Stimulated activated CD4-positive, alpha-beta T cell treated with anti-CD3 and anti-CD28 coated beads, TNF-alpha, amount 100 ng/mL, for 48 hours (primary cell): Measurements from ENCODE around the gene F5.
"Not testable (repeated sequence)": the region's sequence is repeated elsewhere in the genome, so short reads cannot be mapped to it uniquely, and the experiment has no call there.

Experiments
- DNase-seq, 3 donors: peaks; one replicate each; pipeline ENCODE4 v3.0.0-alpha.2; 2020; ENCODE audit warnings: low read depth in 3 of 3

The F5 gene

GRCh38 chr1:169508432-169509338 lies 77.6 kb downstream of the F5 start:
- DNase-seq: no peak

- no peak for DNase-seq
Measured at GRCh38 chr1:169507413-169507812, 78.9 kb downstream of the F5 start.

- not testable (repeated sequence) for DNase-seq
Measured at GRCh38 chr1:169503601-169504000, 82.7 kb downstream of the F5 start.

GRCh38 chr1:169499807-169500206 lies 86.5 kb downstream of the F5 start:
- DNase-seq: no peak

GRCh38 chr1:169497317-169497716 lies 89.0 kb downstream of the F5 start:
- no peak for DNase-seq

GRCh38 chr1:169495916-169496315 lies 90.4 kb downstream of the F5 start:
- DNase-seq: no peak

GRCh38 chr1:169495046-169495775 lies 91.1 kb downstream of the F5 start:
- no peak for DNase-seq

- no peak for DNase-seq
Measured at GRCh38 chr1:169494343-169494742, 91.9 kb downstream of the F5 start.

GRCh38 chr1:169493251-169493650 lies 93.0 kb downstream of the F5 start:
- DNase-seq: no peak

GRCh38 chr1:169491845-169492281 lies 94.4 kb downstream of the F5 start:
- DNase-seq: peak; percentile 18 to 43 (median 20)

GRCh38 chr1:169488157-169488556 lies 98.1 kb downstream of the F5 start:
- DNase-seq: no peak

- DNase-seq: no peak
Measured at GRCh38 chr1:169487561-169487960, 98.7 kb downstream of the F5 start.

- DNase-seq: no peak
Measured at GRCh38 chr1:169487133-169487532, 99.1 kb downstream of the F5 start.

- DNase-seq: no peak
Measured at GRCh38 chr1:169486281-169487051, 99.8 kb downstream of the F5 start.

GRCh38 chr1:169485431-169486280 lies 100.6 kb downstream of the F5 start, which contains the start of gene SLC19A2:
Gene SLC19A2 (minus strand): TSS chr1:169485944. CDS start chr1:169485766, 178 bp downstream.
- peak; percentile 86 to 90 (median 88) for DNase-seq

- peak in 1 of 3 donors; percentile 21 for DNase-seq
Measured at GRCh38 chr1:169484683-169485430, 101.4 kb downstream of the F5 start.

- DNase-seq: no peak
Measured at GRCh38 chr1:169484101-169484500, 102.2 kb downstream of the F5 start.

- DNase-seq: no peak
Measured at GRCh38 chr1:169483500-169483966, 102.7 kb downstream of the F5 start.

GRCh38 chr1:169479363-169480066 lies 106.8 kb downstream of the F5 start:
- DNase-seq: no peak
